Neural progenitor cell (in vitro differentiated cells): Measurements from ENCODE around the gene DDIAS. TPM values are rescaled to one million over a fixed set of nuclear protein-coding genes. Genes with fewer than 3 reads are reported as not detected.

ENCODE experiments used
- DNase-seq: peaks from one replicate; pipeline ENCODE4 v3.0.0-alpha.2; 2016; ENCODE audit warnings: low spot score
- H2AFZ ChIP-seq: fragments of 200-600 bp; sonication (generic); replicated peaks from 2 replicates; pipeline ENCODE4 v1.6.1; 2016; ENCODE audit warnings: antibody characterized with exemption
- H3F3A ChIP-seq: fragments of 200-600 bp; sonication (generic); 2 replicates; pipeline ENCODE4 v1.6.1; 2016; ENCODE audit warnings: antibody characterized with exemption, low read depth
- H3K27ac ChIP-seq: fragments of 200-600 bp; sonication (generic); 2 replicates; pipeline ENCODE4 v1.5.1; 2016; ENCODE audit warnings: mild to moderate bottlenecking
- H3K27me3 ChIP-seq: fragments of 200-600 bp; sonication (generic); 2 replicates; pipeline ENCODE4 v1.6.1; 2016; ENCODE audit warnings: mild to moderate bottlenecking, moderate library complexity
- H3K36me3 ChIP-seq: fragments of 200-600 bp; sonication (generic); 2 replicates; pipeline ENCODE4 v1.5.1; 2016
- H3K4me1 ChIP-seq: fragments of 200-600 bp; sonication (generic); 2 replicates; pipeline ENCODE4 v1.6.1; 2016; ENCODE audit warnings: mixed run types
- H3K4me2 ChIP-seq: fragments of 200-600 bp; sonication (generic); 2 replicates; pipeline ENCODE4 v1.6.1; 2016
- H3K4me3 ChIP-seq: fragments of 200-600 bp; sonication (generic); 2 replicates; pipeline ENCODE4 v1.5.1; 2016
- H3K79me2 ChIP-seq: fragments of 200-600 bp; sonication (generic); 2 replicates; pipeline ENCODE4 v1.6.1; 2016; ENCODE audit warnings: low read depth
- H3K9ac ChIP-seq: fragments of 200-600 bp; sonication (generic); 2 replicates; pipeline ENCODE4 v1.6.1; 2016
- H3K9me3 ChIP-seq: fragments of 200-600 bp; sonication (generic); 2 replicates; pipeline ENCODE4 v1.5.1; 2016; ENCODE audit warnings: low read depth
- H4K20me1 ChIP-seq: fragments of 200-600 bp; sonication (generic); 2 replicates; pipeline ENCODE4 v1.6.1; 2016; ENCODE audit warnings: low read depth
- H3K27ac Mint-ChIP-seq: 3 replicates; pipeline ENCODE4 v1.8.0; 2021; ENCODE audit warnings: mixed read lengths
- H3K27me3 Mint-ChIP-seq: 2 replicates; pipeline ENCODE4 v1.8.0; 2022; ENCODE audit warnings: low read depth, mild to moderate bottlenecking, inconsistent platforms, moderate library complexity, mixed read lengths; ENCODE audit not compliant: insufficient read depth
- H3K36me3 Mint-ChIP-seq: 3 replicates; pipeline ENCODE4 v1.8.0; 2021; ENCODE audit warnings: mixed read lengths
- H3K4me1 Mint-ChIP-seq: 3 replicates; pipeline ENCODE4 v1.8.0; 2021; ENCODE audit warnings: mixed read lengths
- H3K4me3 Mint-ChIP-seq: 3 replicates; pipeline ENCODE4 v1.8.0; 2021; ENCODE audit warnings: mild to moderate bottlenecking, moderate library complexity, mixed read lengths
- H3K9me3 Mint-ChIP-seq: 3 replicates; pipeline ENCODE4 v1.8.0; 2020; ENCODE audit warnings: mixed read lengths
- CTCF ChIP-seq: fragments of 200-600 bp; sonication (generic); IDR thresholded peaks from 2 replicates; pipeline ENCODE4 v1.5.1; 2017; ENCODE audit warnings: antibody characterized with exemption, mild to moderate bottlenecking
- EZH2 ChIP-seq: fragments of 200-600 bp; sonication (generic); IDR thresholded peaks from 2 replicates; pipeline ENCODE4 v1.6.1; 2017; ENCODE audit warnings: antibody characterized with exemption, mild to moderate bottlenecking, moderate library complexity
- EZH2phosphoT487 ChIP-seq: fragments of 200-600 bp; sonication (generic); IDR thresholded peaks from 2 replicates; pipeline ENCODE4 v1.6.1; 2017; ENCODE audit warnings: antibody characterized with exemption
- total RNA-seq: library from RNA; depleted of rRNA; stranded (reverse); fragments of >200 nt; gene quantifications from 2 replicates; pipeline ENCODE4 v1.2.3, GENCODE V29; 2015; ENCODE audit warnings: low replicate concordance

The DDIAS gene
- total RNA-seq, 1 donor from 2014 or later, result 47.7 TPM

DNA sequence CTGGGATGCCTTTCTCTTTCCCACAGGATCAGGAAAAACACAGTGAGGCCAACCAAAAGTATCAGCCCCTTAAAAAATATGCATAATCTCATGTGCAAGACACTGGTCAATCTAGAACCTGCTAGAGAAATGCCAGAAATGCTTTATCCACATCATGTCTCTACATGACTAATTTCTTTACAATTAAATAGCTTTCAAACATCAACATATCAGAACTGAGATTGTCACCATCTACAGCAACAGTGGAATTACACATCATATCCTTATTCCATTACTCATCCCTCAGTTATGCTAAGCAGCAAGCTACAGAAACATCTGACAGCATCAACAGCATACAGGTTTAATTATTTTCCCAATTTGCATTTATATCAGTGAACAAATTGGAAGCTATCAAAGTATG, 78.8 kb downstream of the DDIAS start:
- peaks cover 20% of the 10 kb centered on the region for H3K36me3 Mint-ChIP-seq
- H3K27ac ChIP-seq, result no peak overlapping the region
- no peaks in the 10 kb centered on the region for H3K9me3 ChIP-seq
- no peak for DNase-seq
- H2AFZ ChIP-seq, result no peak overlapping the region
- H3K9ac ChIP-seq, result no peak overlapping the region
- peaks cover 4% of the 10 kb centered on the region for H3F3A ChIP-seq
- H3K4me1 Mint-ChIP-seq, result peaks cover 2% of the 10 kb centered on the region
- TF ChIP-seq EZH2phosphoT487 (no peak), EZH2 (no peak), CTCF (no peak)
- no peak overlapping the region for H3K4me2 ChIP-seq
- no peak overlapping the region for H3K4me3 Mint-ChIP-seq
- no peaks in the 10 kb centered on the region for H3K9me3 Mint-ChIP-seq
- H3K36me3 ChIP-seq, result no peaks in the 10 kb centered on the region
- peaks cover 5% of the 10 kb centered on the region for H3K27me3 Mint-ChIP-seq
- no peaks in the 10 kb centered on the region for H3K79me2 ChIP-seq
- no peak overlapping the region for H3K27ac Mint-ChIP-seq
- peaks cover 18% of the 10 kb centered on the region for H3K4me1 ChIP-seq
- H3K4me3 ChIP-seq, result no peak overlapping the region
- no peaks in the 10 kb centered on the region for H4K20me1 ChIP-seq
- H3K27me3 ChIP-seq, result no peaks in the 10 kb centered on the region

GRCh38 chr11:82980947-82981346, 79.4 kb downstream of the DDIAS start:
- H4K20me1 ChIP-seq, result no peaks in the 10 kb centered on the region
- peaks cover 5% of the 10 kb centered on the region for H3K27me3 Mint-ChIP-seq
- no peak overlapping the region for H3K9ac ChIP-seq
- no peaks in the 10 kb centered on the region for H3K36me3 ChIP-seq
- H3K4me2 ChIP-seq, result no peak overlapping the region
- TF ChIP-seq EZH2phosphoT487, result no peak
- no peak for TF ChIP-seq CTCF
- no peak for TF ChIP-seq EZH2
- no peaks in the 10 kb centered on the region for H3K79me2 ChIP-seq
- peaks cover 4% of the 10 kb centered on the region for H3F3A ChIP-seq
- no peaks in the 10 kb centered on the region for H3K27me3 ChIP-seq
- no peak overlapping the region for H3K27ac ChIP-seq
- no peak overlapping the region for H3K27ac Mint-ChIP-seq
- H3K36me3 Mint-ChIP-seq, result peaks cover 25% of the 10 kb centered on the region
- H3K4me1 ChIP-seq, result peaks cover 12% of the 10 kb centered on the region
- no peak overlapping the region for H3K4me3 Mint-ChIP-seq
- no peak overlapping the region for H3K4me3 ChIP-seq
- H3K9me3 Mint-ChIP-seq, result no peaks in the 10 kb centered on the region
- no peaks in the 10 kb centered on the region for H3K9me3 ChIP-seq
- no peak overlapping the region for H2AFZ ChIP-seq
- H3K4me1 Mint-ChIP-seq, result peaks cover 2% of the 10 kb centered on the region
- DNase-seq, result no peak

DNA sequence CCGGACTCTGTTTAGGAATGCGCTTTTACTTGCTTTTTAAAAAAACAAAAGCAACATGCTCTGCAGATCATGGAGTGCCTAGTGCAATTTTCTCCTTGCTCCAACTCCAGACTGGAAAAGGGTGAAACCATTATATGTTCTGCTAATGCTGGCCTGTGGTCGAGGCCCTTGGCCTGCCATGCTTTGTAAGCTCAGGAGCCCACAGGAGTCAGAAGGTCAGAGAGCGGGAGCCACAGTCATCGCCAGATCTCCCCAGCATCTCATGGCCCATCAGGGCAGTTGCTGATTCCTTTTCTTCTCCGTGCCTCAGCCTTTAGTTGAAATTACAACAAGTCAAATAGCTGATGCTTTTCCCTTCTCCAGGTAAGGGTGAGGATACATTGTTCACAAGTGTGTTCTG, 80.3 kb downstream of the DDIAS start:
- no peaks in the 10 kb centered on the region for H3K9me3 ChIP-seq
- H3K9ac ChIP-seq, result no peak overlapping the region
- no peak for TF ChIP-seq EZH2
- TF ChIP-seq CTCF, result no peak
- TF ChIP-seq EZH2phosphoT487, result no peak
- H3K79me2 ChIP-seq, result no peaks in the 10 kb centered on the region
- H3K9me3 Mint-ChIP-seq, result no peaks in the 10 kb centered on the region
- peaks cover 4% of the 10 kb centered on the region for H3F3A ChIP-seq
- peaks cover 3% of the 10 kb centered on the region for H3K27me3 Mint-ChIP-seq
- no peaks in the 10 kb centered on the region for H3K27me3 ChIP-seq
- H3K27ac ChIP-seq, result no peak overlapping the region
- peaks cover 2% of the 10 kb centered on the region for H3K4me1 Mint-ChIP-seq
- no peak overlapping the region for H3K4me3 Mint-ChIP-seq
- H3K27ac Mint-ChIP-seq, result no peak overlapping the region
- no peak for DNase-seq
- H3K4me2 ChIP-seq, result no peak overlapping the region
- peaks cover 9% of the 10 kb centered on the region for H3K4me1 ChIP-seq
- no peaks in the 10 kb centered on the region for H3K36me3 ChIP-seq
- peaks cover 29% of the 10 kb centered on the region for H3K36me3 Mint-ChIP-seq
- H2AFZ ChIP-seq, result no peak overlapping the region
- no peaks in the 10 kb centered on the region for H4K20me1 ChIP-seq
- H3K4me3 ChIP-seq, result no peak overlapping the region

Other genes with a start within 250 kb of the DDIAS start
- 0.09 TPM in 1 of 2 replicates, not detected in the other for gene FAM181B, start 167.9 kb upstream of the DDIAS start, total RNA-seq
- gene PRCP, start 1.3 kb upstream of the DDIAS start, total RNA-seq, result 35.2 and 67.4 TPM in 2 replicates
- 3.6 and 12.3 TPM in 2 replicates for gene RAB30, start 170.2 kb downstream of the DDIAS start, total RNA-seq